CD4-positive, alpha-beta T cell treated with Interleukin-1 beta for 1 hour (primary cell): ENCODE results near the gene MAD2L2.

ENCODE experiments used
- DNase-seq, 2 donors: peaks; one replicate each; pipeline ENCODE4 v3.0.0-alpha.2; 2020 to 2022

MAD2L2 gene

DNA sequence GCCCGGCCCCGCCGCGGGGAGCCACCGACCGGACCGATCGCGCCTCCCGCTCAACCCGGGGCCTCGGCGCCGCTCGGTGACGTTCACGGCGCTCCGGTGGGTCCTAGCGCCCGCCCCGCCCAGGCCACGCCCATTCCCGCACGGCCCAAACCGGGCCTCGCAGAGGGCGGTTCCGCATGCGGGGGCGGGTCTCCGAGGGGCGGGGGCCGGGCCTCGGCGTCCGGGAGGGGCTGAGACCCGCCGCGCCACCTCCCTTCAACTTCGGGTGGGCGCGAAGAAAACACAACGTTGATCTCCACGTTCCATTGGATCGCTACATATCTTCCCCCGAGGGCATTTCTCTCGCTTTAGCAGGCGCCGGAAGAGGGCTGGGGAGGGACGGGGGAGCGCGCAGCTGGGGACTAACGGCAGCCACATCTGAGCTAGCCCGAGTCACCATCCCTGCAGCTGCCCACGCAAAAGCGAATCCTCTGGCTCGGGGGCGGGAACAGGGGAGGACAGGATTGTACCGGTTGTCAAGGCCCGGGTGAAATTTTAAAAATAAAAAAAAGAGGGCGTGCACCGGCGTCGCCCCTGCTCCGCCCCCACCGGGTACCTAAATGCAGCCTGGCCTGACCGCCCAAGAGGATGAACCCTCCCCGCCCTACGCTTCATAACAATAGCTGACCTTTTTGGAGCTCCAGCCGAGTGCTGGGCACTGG lies at the start of gene MAD2L2:
TSS of gene MAD2L2 (minus strand) at position 78 of the 701 bp plus-strand sequence. CDS start 547 bp downstream, outside the sequence.
- DNase-seq = peak; percentile 89 to 91

DNA sequence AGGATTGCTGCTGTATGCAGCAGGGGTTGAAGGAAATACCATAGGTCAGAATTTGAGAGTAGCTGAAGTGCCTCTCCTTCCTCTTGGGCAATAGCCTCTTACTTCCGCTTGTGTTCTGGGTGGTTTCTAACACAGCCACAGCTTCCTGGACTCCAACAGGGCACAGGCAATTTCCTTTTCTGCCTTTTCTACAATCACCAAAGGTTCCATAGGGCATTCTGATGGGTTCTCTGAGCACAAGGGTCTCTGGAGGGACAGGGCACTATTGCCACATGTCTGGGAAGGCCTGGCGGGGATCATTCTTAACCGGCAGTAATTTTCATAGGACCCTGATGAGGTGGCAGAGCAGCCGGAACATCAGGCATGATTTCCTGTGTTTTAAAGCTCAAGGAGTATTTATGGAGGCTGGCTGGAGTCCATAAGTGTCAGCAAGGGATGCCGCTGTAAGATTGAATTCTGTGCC lies 49.5 kb upstream of the MAD2L2 start:
- peak; percentile 58 to 60 for DNase-seq

DNA sequence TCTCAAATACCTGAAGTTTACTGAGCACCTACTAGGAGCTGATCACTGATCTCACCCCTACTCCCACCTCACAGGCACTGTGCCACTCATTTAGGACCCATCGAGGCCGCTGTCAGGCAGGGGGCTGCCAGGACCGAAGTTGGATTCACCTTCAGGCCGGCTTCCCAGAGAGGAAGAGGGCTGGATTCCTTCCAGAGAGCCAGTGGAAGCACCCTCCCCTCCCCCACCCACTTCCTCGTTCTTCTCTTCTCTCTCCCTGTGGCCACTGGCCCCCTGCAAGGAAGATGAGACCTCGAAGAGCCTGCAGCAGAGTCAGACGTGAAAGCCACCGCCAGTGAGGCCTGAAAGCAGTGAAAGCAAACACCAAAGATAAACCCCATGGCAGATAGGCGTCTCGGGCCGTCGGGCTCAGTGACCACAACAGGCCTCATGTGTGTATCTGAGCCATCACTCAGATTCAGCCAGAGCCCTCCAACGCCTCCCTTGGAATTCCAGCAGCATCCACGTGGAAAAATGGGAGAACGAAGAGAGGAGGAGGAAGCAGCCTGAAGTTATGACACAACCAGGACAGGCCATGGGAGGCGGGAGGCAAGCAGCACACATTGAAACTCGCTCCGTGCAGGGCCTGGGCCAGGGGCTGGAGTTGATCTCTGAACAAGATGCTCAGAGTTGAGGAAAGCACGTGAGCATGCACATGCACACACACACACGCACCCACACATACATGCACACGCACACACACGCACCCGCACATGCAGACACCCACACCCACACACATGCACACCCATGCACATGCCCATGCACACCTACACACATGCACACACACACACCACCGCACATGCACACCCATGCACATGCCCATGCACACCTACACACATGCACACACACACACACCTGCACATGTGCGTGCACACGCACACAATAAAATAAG lies 48.8 kb upstream of the MAD2L2 start:
- no peak for DNase-seq

DNA sequence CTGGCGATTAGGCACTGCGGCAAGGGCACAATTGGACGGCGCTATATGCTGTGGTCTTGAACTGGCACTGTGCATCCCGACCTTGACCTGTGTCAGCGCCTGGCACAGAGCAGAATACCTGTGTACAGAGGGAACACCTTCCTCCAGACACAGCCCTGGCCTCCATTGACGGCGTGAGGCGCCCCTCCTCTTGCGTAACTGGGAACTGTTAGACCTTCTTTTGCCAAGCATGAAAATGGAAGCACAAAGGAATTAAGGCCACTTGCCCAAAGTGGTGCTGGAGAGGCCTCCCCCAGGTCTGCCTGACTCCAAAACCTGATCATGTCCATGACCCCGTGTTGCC lies 48.2 kb upstream of the MAD2L2 start:
- DNase-seq = no peak

DNA sequence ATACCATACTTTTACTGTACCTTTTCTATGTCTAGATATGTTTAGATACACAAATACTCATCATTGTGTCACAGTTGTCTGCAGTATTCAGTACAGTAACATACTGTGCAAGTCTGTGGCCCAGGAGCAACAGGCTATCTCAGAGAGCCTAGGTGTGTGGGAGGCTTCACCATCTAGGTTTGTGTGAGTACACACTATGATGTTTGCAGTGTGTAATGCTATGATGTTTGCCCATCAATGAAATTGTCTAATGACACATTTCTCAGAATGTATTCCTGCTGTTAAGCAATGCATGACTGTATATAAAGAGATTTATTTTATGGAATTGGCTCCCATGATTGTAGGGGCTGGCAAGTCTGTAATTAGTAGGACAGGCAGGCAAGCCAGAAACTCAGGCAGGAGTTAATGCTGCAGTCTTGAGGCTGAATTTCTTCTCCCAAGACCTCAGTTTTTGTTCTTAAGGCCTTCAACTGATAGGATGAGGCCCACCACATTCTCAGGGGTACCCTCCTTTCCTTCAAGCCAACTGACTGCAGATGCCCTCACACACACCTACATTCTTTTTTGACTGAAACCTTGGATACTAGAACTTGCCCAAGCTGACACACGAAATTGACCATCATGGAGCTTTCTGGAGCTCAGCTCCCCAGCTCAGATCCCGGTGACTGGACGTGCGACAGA lies 47.3 kb upstream of the MAD2L2 start:
- no peak for DNase-seq

DNA sequence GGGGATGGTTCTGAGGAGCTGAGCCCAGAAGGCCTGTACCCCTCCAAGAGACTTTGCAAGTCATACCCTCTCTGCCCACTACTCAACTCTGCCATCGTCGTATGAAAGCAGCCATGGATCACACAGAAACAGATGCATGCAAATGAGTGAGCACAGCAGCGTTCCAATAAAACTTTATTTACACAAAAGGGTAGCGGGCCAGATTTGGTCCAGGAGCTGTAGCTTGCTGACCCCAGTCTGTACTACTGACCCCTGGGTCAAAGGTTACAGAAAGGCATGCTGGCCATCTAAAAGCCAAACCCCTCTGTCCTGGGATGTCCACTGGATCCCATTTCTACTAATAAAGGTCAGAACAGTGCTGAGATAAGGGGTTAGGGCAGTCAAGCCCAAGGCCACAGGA lies 46.2 kb upstream of the MAD2L2 start:
- no peak for DNase-seq

DNA sequence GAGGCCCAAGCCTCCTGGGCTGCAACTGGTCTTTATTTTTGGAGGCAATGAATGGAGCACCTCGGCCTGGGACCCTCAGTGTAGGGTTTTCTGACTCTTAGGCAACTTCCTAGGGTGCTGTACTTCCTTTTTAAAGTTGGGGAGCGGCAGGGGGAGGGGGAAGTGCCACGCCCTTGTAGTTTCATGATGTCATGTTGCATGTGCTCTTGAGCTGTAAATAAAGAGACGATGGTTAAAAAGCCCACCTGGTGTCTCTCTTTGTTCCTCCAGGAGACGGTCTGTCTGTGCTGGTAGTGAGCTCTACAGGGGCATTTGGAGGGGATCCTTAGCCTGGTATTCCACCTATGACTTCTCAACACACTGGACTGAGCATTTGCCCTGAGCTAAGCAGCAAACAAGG lies 44.7 kb upstream of the MAD2L2 start:
- peak in 1 of 2 donors; percentile 52 for DNase-seq

DNA sequence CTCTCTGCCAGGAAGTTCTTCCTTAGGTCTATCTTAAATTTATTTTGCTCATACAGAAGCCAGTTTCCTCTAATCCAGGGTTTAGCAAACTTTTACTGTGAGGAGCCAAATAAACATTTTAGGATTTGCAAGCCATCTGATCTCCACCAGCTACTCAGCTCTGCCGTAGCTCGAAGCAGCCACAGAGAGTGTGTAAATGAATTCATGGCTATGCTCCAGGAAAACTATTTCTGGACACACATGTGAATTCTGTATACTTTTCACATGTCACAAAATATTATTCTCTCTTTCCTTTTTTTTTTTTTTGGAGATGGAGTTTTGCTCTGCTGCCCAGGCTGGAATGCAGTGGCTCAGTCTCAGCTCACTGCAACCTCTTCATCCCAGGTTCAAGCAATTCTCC lies 41.6 kb upstream of the MAD2L2 start:
- DNase-seq = no peak

DNA sequence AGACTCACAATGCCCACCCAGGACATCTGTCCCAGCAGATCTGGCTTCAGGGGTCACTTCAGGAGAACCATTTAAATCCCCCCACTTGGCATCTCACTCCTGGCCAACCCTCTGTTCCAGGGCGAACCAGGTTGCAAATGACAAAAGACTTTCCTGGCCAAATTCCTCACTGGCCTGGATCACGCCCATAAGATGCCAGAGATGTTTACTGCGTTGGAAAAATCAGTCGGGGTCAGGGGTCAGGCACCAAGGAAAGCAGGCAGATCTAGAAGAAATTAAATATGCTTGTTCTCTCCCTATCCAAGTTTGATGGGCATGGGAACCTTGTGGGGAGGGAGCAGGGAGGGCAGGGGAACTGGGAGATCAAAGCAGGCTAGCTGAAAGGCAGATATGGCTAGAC lies 40.4 kb upstream of the MAD2L2 start:
- DNase-seq = no peak

DNA sequence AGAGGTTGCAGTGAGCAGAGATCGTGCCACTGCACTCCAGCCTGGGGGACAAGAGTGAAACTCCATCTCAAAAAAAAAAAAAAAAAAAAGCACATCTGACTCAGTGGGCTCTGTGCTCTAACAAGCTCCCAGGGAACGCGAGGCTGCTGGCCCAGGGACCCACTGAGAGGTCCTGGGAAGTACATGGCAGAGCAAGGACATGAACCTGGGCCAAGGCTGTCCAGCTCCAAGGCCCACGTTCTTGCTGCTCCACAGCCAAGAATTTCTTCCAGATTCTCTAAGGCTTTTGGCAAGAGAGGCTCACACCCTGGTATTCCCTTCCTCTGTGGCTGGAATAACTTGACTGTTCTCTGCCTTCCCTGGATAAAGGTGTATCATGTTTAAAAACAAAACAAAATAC lies 39.6 kb upstream of the MAD2L2 start:
- DNase-seq = no peak

DNA sequence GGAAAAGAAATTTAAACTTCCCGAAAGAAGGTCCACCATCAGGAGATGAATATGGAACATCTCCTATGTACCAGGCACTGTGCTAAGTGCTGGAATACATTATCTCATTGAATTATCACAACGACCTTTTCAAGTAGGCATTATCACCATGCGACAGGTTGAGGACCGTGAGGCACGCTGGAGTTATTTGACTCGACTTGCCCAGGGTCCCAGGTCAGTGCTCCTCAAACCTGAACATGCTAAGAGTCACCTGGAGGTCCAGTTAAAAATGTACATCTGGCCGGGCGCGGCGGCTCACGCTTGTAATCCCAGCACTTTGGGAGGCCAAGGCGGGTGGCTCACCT lies 39.1 kb upstream of the MAD2L2 start:
- no peak for DNase-seq

DNA sequence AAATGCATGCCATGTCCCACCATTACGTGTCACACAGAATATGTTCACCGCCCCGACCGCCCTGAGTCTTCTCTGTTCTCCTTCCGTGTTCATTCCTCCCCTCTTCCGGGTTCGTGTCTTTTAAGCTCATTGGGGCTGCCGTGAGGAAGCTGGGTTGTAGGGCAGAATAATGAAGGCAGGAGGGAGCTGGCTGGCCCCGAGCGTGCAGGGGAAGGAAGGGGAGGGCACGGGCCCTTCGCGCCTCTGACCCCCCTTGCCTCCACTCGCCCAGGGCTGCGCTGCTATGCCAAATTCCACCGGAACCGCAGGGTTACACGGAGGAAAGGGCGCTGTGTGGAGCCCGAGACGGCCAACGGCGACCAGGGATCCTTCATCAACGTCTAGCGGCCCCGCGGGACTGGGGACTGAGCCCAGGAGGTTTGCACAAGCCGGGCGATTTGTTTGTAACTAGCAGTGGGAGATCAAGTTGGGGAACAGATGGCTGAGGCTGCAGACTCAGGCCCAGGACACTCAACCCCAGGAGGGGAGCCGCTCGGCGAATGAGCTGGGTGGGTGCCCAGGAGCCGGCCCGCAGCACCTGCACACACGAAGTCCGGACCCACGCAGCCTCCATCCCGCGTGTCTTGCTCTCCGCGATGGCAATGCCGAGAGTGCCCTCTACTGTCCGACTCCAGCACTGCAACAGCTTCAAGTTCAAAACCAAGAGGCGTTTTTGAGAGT lies 38.5 kb upstream of the MAD2L2 start:
- peak; percentile 85 to 86 for DNase-seq

DNA sequence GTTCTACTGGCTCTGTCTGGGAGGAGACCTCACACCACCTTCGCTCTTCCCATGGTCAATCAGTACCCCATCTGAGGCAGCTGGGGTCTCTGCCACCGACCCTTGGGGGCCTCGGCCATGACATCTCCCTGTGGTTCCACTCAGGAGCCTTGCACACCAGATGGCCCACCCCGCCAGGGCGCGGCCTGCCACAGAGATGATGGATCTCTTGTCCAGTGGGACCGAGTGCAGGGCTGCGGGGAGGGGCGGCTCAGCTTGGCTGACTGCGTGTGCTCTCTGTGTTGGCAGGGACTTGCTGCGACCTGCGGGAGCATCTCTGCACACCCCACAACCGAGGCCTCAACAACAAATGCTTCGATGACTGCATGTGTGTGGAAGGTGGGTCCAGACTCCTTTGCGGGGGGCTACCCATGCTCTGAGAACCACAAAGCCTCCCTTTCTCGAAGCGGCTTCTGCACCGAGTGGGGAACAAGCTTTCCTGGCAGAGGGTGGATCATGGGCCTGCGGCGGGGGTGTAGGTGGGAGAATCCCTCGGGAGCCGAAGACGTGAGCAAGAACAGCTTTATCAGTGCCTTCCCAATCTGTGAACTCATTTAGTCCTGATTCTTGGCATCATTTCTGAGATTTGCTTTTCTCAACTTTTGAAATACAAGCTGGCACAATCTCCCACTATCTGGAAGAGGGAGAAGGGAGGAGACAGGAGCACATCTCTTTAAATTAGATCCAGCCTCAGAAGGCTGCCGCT lies 34.1 kb upstream of the MAD2L2 start:
- no peak for DNase-seq

DNA sequence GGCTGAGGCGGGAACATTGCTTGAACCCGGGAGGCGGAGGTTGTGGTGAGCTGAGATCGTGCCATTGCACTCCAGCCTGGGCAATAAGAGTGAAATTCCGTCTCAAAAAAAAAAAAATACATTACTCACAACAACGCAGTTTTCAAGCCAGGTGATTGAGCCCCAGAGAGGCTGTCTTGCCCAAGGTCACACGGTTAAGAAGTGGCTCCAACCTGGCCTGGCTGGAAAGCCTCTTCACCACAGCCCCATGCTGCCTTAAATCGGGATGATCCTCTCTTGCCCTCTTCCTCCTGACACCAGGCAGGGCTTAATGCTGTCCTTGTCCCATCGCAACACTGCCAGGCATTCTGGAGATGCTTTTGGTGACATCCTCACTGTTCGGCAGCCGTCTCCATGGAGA lies 32.1 kb upstream of the MAD2L2 start:
- DNase-seq = no peak

DNA sequence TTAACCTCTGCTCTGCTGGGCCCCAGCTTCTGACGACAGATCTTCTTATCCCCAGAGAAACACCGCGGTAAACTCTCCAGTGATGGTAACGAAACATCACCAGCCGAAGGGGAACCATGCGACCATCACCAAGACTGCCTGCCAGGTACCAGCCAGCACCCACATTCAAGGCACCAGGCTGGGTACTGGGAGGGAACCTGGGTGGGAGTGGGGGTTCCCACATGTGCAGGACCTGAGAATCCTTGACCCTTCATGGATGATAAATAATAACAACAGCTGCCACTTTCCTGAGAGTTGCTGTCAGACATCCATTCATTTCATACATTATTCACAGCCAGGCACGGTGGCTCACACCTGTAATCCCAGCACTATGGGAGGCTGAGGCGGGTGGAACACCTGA lies 31.3 kb upstream of the MAD2L2 start:
- no peak for DNase-seq

DNA sequence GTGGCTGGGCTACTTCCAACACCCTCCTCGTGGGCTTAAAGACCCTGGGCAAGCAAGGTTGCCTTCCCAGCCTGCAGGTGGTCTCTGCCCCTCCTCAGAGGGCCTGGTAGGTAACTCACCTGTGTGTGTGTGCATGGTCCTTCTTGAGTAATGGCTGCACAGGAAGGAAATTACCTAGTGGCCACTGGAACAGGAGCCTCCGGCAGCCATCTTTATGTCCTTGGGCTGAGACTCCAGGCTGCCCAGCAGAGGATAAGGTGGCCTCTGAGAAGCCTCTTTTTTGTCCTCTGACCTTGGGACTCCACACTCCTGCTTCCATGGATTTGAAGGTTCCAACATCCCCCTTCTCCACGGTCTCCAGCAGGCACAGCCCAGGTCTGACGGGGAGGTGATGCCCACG lies 30.5 kb upstream of the MAD2L2 start:
- no peak for DNase-seq

DNA sequence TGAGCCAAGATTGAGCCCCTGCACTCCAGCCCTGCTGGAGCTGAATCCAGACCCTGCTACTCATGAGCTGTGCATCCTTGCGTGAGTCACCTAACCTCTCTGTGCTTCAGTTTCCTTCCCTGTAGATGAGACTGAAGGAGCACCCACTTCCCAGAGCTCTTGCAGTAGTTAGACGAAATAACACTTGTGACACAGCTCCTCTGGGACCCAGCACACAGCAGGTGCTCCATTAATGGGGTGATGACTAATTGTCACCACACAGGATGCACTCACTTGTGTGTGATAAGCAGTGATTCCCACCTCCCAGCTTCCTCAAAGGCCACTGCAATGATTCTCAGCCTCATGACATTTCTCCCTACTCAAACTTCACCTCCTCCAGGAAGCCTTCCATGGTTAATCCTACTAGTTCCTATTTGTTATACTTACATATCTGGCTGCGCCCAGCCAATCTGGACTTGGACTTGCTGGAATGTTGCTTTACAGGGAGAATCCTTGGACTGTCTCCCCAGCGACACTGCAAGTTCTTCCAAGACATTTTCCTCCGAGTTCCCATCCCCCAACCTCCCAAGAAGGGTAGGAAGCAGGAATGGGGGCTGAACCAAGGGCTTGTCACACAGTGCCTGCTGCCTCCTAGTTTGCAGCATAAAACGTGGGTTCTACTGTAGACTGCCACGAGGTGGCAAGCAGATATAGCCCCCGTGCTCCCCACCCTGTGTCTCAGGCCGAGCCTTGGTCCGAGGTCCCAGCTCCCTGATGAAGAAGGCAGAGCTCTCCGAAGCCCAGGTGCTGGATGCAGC lies 27.8 kb upstream of the MAD2L2 start:
- DNase-seq = no peak

DNA sequence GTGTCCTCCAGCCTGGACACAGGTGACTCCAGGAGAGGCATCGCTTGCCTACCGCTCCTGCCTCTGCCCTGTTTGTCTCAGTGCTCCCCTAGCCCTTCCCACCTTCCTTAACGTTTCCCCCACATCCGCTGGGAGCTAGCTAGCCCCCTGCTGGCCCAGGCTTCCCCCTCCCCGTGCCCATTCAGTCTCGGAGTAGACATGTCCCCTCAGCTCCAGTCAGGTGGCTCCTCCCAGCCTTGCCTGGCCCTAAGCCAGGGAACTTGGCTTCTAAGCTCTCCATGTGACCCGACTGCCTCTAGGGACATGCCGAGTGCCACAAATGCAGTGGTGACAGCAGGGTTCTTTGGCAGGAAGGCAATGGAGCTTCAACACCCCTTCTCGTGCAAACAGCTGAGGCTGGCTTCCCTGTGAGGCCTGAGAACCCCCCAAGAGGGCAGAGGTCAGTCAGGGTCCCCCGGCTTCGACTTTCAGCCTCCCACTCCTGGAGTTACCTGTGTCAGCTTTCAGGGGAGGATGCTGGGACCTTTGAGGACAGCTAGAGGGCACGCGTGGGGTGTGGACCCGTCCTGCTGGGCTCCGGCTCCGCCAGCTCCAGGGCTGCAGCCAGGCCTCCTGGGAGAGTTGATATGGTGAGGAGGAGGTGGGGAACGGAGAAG lies 26.8 kb upstream of the MAD2L2 start:
- DNase-seq = no peak

DNA sequence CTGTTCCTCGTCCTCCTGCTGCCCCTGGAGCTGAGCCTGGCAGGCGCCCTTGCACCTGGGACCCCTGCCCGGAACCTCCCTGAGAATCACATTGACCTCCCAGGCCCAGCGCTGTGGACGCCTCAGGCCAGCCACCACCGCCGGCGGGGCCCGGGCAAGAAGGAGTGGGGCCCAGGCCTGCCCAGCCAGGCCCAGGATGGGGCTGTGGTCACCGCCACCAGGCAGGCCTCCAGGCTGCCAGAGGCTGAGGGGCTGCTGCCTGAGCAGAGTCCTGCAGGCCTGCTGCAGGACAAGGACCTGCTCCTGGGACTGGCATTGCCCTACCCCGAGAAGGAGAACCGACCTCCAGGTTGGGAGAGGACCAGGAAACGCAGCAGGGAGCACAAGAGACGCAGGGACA lies 25.3 kb upstream of the MAD2L2 start:
- DNase-seq = no peak

DNA sequence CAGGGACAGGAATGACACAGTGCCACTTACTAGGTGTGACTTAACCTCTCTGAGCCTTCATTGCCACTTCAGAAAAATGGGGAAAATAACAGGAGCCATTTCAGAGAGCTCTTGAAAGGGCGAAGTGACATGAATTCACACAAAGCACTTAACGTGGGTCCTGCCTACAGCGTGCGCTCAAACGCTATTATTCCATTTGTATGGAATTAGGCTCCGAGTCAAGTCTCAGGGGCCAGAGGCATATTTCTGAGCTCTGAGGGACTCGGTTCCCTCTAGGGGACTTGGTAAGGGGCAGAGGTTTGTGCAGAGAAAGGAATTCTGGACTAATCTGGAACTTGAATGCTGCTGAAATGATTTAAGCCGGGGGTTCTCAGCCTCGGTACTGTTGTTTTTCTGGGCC lies 24.6 kb upstream of the MAD2L2 start:
- DNase-seq = no peak
